ENCODE measurements around the gene FAM124A. TPM values are rescaled to one million over a fixed set of nuclear protein-coding genes. Genes with fewer than 3 reads are reported as not detected.
"Not testable (repeated sequence)": the region's sequence is repeated elsewhere in the genome, so short reads cannot be mapped to it uniquely, and the experiment has no call there.

Gene FAM124A
- total RNA-seq, 1 donor from 2014 or later: 0.69 TPM

- no peak for DNase-seq
Measured at GRCh38 chr13:51270623-51271415, 48.6 kb downstream of the FAM124A start.

- DNase-seq: no peak
Measured at GRCh38 chr13:51271528-51272085, 49.4 kb downstream of the FAM124A start.

GRCh38 chr13:51275101-51275500, 52.9 kb downstream of the FAM124A start:
- DNase-seq: no peak

- no peak for DNase-seq
Measured at GRCh38 chr13:51276636-51277035, 54.4 kb downstream of the FAM124A start.

GRCh38 chr13:51277928-51278327, 55.7 kb downstream of the FAM124A start:
- DNase-seq: no peak

- no peak for DNase-seq
Measured at GRCh38 chr13:51278426-51279130, 56.4 kb downstream of the FAM124A start.

GRCh38 chr13:51280379-51280940, 58.3 kb downstream of the FAM124A start:
- no peak for DNase-seq

GRCh38 chr13:51282322-51282721, 60.1 kb downstream of the FAM124A start:
- DNase-seq: no peak

- DNase-seq: not testable (repeated sequence)
Measured at GRCh38 chr13:51282923-51283322, 60.7 kb downstream of the FAM124A start.

GRCh38 chr13:51283371-51283770, 61.2 kb downstream of the FAM124A start:
- no peak for DNase-seq

- DNase-seq: no peak
Measured at GRCh38 chr13:51284339-51284738, 62.1 kb downstream of the FAM124A start.

GRCh38 chr13:51286135-51287002, 64.2 kb downstream of the FAM124A start:
- peak; percentile 32 for DNase-seq

- DNase-seq: no peak
Measured at GRCh38 chr13:51287758-51288157, 65.6 kb downstream of the FAM124A start.

- not testable (repeated sequence) for DNase-seq
Measured at GRCh38 chr13:51288254-51288653, 66.1 kb downstream of the FAM124A start.

- DNase-seq: no peak
Measured at GRCh38 chr13:51291341-51291740, 69.1 kb downstream of the FAM124A start.

GRCh38 chr13:51292000-51292565, 69.9 kb downstream of the FAM124A start:
- no peak for DNase-seq

GRCh38 chr13:51297556-51297955, 75.4 kb downstream of the FAM124A start:
- DNase-seq: no peak

- no peak for DNase-seq
Measured at GRCh38 chr13:51298812-51299211, 76.6 kb downstream of the FAM124A start.

- no peak for DNase-seq
Measured at GRCh38 chr13:51303063-51303552, 80.9 kb downstream of the FAM124A start.

- DNase-seq: no peak
Measured at GRCh38 chr13:51303882-51304281, 81.7 kb downstream of the FAM124A start.

GRCh38 chr13:51305271-51305967, 83.2 kb downstream of the FAM124A start:
- no peak for DNase-seq
